Lung (tissue), 12 donors: ENCODE measurements around the gene MBTD1. TPM values are rescaled to one million over a fixed set of nuclear protein-coding genes. Genes with fewer than 3 reads are reported as not detected.

Source experiments
- ATAC-seq: fragments of 200-7000 bp; cut with Tn5 transposase; one replicate; pipeline ENCODE4 v1.9.1; 2020; ENCODE audit warnings: moderate number of reproducible peaks; ENCODE audit not compliant: insufficient read depth, low FRiP score
- DNase-seq, 3 donors: peaks; one replicate each; pipeline ENCODE4 v3.0.0-alpha.2; 2013 to 2017
- H3K27ac ChIP-seq, 2 donors: one replicate each; pipeline ENCODE4 v1.5.1; 2013; ENCODE audit warnings: mild to moderate bottlenecking in 2 of 2, moderate library complexity in 2 of 2, control low read depth in 1 of 2, inconsistent platforms in 1 of 2, low read depth in 1 of 2, low read length in 1 of 2
- H3K27me3 ChIP-seq, 3 donors: one replicate each; pipeline ENCODE4 v1.5.1; 2013; ENCODE audit warnings: low read length in 2 of 3; ENCODE audit not compliant: control insufficient read depth in 3 of 3, insufficient read depth in 3 of 3
- H3K36me3 ChIP-seq, 4 donors: one replicate each; pipeline ENCODE4 v1.5.1; 2013; ENCODE audit warnings: low read length in 4 of 4, mild to moderate bottlenecking in 1 of 4, moderate library complexity in 1 of 4; ENCODE audit not compliant: control insufficient read depth in 4 of 4, insufficient read depth in 4 of 4
- H3K4me1 ChIP-seq, 5 donors: one replicate each; pipeline ENCODE4 v1.5.1; 2013; ENCODE audit warnings: low read length in 5 of 5, mild to moderate bottlenecking in 2 of 5, moderate library complexity in 1 of 5; ENCODE audit not compliant: control insufficient read depth in 5 of 5, insufficient read depth in 5 of 5
- H3K4me3 ChIP-seq: one replicate; pipeline ENCODE4 v1.5.1; 2013; ENCODE audit warnings: mild to moderate bottlenecking, control low read depth, moderate library complexity
- H3K9ac ChIP-seq, 2 donors: one replicate each; pipeline ENCODE4 v1.5.1; 2013; ENCODE audit warnings: low read length in 2 of 2, control low read depth in 1 of 2; ENCODE audit not compliant: insufficient read depth in 1 of 2
- H3K9me3 ChIP-seq, 4 donors: one replicate each; pipeline ENCODE4 v1.5.1; 2013; ENCODE audit warnings: low read length in 3 of 4, mild to moderate bottlenecking in 1 of 4, moderate library complexity in 1 of 4; ENCODE audit not compliant: control insufficient read depth in 4 of 4, insufficient read depth in 3 of 4
- CTCF ChIP-seq: IDR thresholded peaks from 2 replicates; pipeline ENCODE4 v1.5.1; 2012; ENCODE audit warnings: mild to moderate bottlenecking; ENCODE audit errors: control extremely low read depth, extremely low read depth
- WGBS, 2 donors: extraction: QIAGEN DNeasy Blood & Tissue Kit; methylation state at CpG; one replicate each; pipeline ENCODE4 v1.1.7; 2013; 5-methylcytosine and 5-hydroxymethylcytosine counted together
- polyA plus RNA-seq, 2 donors: library from polyadenylated mRNA; stranded (reverse); fragments of 200-250 nt; gene quantifications; one replicate each; pipeline ENCODE4 v1.2.1, GENCODE V29; 2013
- total RNA-seq, 2 donors: library from RNA; depleted of rRNA in 1 of 2; stranded (reverse); fragments of >200 nt in 1 of 2; gene quantifications; one replicate each; pipeline ENCODE4 v1.2.1, GENCODE V29; 2014 to 2021
- donor health status: control.
- donor health status: control.
- donor health status: Bipolar disorder and iron deficiency.
- donor health status: healthy.
- donor health status: DM: yes; HTN: yes; CAD: no.

Gene MBTD1
- total and polyA plus RNA-seq, 4 donors = 4.3 to 79.2 (median 9.1) TPM

DNA sequence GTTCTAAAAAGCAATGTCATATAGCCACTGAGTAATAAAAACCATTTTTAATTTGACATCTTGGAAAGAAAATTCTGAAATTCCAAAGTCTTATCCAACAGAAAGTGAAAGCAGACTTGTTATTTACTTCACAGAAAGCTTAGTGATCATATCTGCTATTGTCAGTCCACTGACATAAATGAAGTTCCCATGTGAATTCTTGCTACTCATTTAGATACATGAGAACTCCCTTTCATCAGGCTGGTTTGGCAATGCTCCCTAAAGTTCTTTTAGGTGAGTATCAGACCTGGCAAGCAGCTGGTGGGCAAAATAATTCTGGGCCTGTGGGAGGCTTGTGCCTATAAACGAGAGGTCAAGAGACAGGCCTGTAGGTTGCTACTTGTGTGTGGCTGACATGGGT, 70.2 kb downstream of the MBTD1 start:
- no peaks in the 10 kb centered on the region for H3K9me3 ChIP-seq
- no peaks in the 10 kb centered on the region for H3K27me3 ChIP-seq
- 58 to 89% methylated on average over 1 of the region's 1 CpG for WGBS, 2 donors
- TF ChIP-seq CTCF = no peak
- H3K9ac ChIP-seq = peak overlapping the region in 1 of 2 donors; percentile 20
- ATAC-seq (no peak), DNase-seq (no peak)
- H3K36me3 ChIP-seq = peaks cover 9 to 43% (median 20%) of the 10 kb centered on the region in 4 donors
- peaks cover 0 to 7% (median 0%) of the 10 kb centered on the region in 5 donors for H3K4me1 ChIP-seq
- no peak overlapping the region for H3K4me3 ChIP-seq
- H3K27ac ChIP-seq = no peak overlapping the region

DNA sequence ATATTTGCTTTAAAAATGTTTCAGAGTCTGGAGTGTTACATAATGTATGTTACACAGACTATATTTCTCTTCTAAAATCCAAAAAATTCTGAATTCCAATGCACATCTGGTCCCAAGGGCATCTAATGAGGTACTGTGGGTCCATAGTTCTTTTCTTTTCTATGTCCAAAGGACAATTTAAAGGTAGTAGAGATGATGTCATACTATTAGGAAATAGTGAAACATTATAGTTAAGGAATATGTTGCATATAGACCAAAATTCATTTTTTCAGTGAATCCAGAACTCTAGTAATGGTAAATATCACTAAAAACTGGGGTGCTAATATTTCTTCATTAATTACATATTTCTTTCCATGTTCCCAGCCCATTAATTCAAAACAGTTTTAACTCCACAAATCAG, 70.7 kb downstream of the MBTD1 start:
- peaks cover 0 to 7% (median 0%) of the 10 kb centered on the region in 5 donors for H3K4me1 ChIP-seq
- H3K9me3 ChIP-seq = no peaks in the 10 kb centered on the region

GRCh38 chr17:51188271-51188833, 71.5 kb downstream of the MBTD1 start:
- ATAC-seq = no peak
- WGBS, 2 donors = 85 to 92% methylated on average over 6 to 9 of the region's 9 CpGs
- Histone ChIP-seq H3K27me3 (no peaks in the 10 kb centered on the region), H3K9ac (no peak overlapping the region), H3K27ac (no peak overlapping the region), H3K9me3 (no peaks in the 10 kb centered on the region), H3K4me1 (peaks cover 0 to 7% (median 0%) of the 10 kb centered on the region in 5 donors), H3K4me3 (no peak overlapping the region), H3K36me3 (peaks cover 2 to 45% (median 18%) of the 10 kb centered on the region in 4 donors)
- TF ChIP-seq CTCF = no peak
- DNase-seq = peak; percentile 24 to 86 (median 78)

More for the DNA sequence above, 70.7 kb downstream of the MBTD1 start:
- DNase-seq = no peak
- no peak overlapping the region for H3K4me3 ChIP-seq
- H3K27ac ChIP-seq = no peak overlapping the region
- H3K36me3 ChIP-seq = peaks cover 7 to 47% (median 19%) of the 10 kb centered on the region in 4 donors
- TF ChIP-seq CTCF = no peak
- no peak overlapping the region for H3K9ac ChIP-seq
- no peaks in the 10 kb centered on the region for H3K27me3 ChIP-seq
- no peak for ATAC-seq

GRCh38 chr17:51185763-51186332, 74.0 kb downstream of the MBTD1 start:
- Histone ChIP-seq H3K36me3 (peaks cover 5 to 46% (median 18%) of the 10 kb centered on the region in 4 donors), H3K9me3 (no peaks in the 10 kb centered on the region), H3K27me3 (no peaks in the 10 kb centered on the region), H3K27ac (no peak overlapping the region), H3K9ac (no peak overlapping the region), H3K4me3 (no peak overlapping the region), H3K4me1 (peaks cover 0 to 7% (median 0%) of the 10 kb centered on the region in 5 donors)
- ATAC-seq (no peak), DNase-seq (no peak)
- TF ChIP-seq CTCF = no peak
- whole genome bisulfite sequencing, 2 donors = 94 to 95% methylated on average over 8 of the region's 8 CpGs
